HG02588 (cell line): ENCODE measurements around the gene ODC1.
"Not testable (repeated sequence)": the region's sequence is repeated elsewhere in the genome, so short reads cannot be mapped to it uniquely, and the experiment has no call there.

Experiments
- ATAC-seq: cut with Tn5 transposase; IDR thresholded peaks from one replicate; pipeline ENCODE4 v1.9.1; 2021; ENCODE audit warnings: mild to moderate bottlenecking, moderate library complexity; ENCODE audit not compliant: unreplicated experiment

ODC1 gene

DNA sequence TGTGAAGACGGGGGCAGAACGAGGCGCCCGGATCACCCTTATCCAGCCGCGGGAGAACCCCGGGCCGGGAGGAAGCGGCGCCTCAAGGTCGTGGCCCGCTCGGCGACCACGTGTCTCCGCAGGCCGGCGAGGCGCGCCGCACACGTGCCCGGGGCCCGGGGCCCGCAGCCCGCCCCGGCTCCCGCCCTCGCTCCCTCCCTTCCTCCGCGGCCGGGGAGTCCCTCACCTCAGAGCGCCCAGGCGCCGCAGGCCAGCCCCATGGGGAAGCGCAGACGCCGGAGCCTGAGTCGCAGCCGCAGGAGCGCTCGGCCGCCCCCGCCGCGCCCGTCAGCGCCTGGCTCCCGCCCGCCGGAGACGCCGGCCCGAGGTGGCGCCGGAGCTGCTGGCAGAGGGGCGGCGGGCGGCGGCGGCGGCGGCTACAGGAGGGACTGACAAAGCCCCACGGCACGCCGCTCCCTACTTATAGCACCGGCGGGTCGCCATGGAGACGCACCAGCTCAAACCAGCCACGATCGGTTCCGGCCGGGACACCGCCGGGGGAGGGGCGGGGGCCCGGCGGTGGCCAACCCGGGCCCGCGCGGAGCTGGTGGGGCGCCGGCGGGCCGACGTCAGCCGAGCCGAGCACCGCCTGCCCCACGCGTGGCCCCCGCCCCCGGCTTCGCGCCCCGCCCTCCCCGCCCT, at the start of gene ODC1:
Gene ODC1, minus strand, starts transcription at position 433 of the 681 bp plus-strand sequence. CDS start 3,295 bp downstream, outside the sequence.
- peak; percentile 72 for ATAC-seq

DNA sequence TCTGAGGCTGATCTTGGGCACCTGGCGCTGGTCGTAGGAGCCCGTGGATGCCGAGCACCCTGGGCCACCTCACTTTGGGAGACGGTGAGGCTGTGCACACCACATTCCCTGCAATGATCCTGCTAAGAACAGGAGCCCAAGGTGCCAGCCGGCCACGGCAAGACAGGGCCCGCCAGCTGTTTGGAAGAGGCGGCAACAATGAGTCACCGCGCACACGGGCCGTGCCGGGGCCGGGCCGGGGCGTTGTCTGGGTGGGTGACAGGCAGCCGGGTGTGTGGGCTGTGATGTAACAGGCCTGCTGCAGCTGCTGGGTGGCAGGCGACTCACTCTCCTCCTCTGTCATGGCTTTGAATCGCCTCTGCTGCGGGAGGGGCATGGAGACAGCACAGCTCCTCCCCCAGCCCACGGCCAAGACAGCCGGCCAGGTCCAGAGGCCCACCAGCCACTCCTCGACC, 49.7 kb upstream of the ODC1 start:
- no peak for ATAC-seq

DNA sequence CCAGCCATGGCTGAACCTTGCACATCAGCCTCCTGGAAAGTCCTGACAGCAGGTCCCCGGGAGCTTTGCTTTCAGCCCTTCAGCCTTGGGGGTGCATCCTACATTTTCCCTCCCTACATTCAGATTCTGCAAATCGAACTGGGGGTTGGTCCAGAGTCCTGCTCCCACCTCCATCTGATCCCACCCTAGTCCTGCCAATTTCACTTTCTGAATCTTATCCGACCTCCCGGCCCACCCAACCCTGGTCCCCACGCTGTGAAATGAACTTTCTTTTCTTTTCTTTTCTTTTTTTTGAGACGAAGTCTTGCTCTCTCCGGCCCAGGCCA, 47.8 kb upstream of the ODC1 start:
- no peak for ATAC-seq

DNA sequence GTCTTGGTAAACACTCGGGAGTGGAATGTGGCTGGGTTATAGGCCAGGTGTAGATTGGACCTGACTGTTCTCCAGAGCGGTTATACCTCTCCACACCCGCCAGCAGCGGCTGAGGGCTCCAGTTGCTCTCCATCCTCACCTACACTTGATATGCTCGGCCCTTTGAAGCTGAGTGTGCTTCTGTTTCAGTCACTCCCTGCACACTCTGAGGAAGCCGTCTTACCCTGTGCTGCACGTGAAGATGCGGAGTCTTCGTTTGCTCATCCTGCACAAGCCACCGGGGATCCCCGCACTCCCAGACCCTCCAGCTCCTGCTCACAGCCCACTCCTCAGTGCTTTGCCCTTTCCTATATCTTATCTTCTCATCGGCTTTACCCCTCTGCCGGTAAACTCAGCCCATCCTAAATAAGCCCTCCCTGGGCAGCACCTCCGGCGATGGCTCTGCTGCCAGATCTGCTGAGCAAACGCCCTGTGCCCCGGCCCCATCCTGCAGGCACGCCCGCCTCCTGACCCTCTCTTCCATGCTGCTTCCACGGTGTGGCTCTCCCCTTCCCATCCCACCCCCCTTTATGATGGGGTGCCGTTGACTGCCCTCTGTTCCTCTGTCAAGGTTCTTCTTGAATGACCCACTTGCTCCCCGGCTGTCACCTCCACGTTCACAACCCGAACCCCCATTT, 47.3 kb upstream of the ODC1 start:
- ATAC-seq, result no peak

DNA sequence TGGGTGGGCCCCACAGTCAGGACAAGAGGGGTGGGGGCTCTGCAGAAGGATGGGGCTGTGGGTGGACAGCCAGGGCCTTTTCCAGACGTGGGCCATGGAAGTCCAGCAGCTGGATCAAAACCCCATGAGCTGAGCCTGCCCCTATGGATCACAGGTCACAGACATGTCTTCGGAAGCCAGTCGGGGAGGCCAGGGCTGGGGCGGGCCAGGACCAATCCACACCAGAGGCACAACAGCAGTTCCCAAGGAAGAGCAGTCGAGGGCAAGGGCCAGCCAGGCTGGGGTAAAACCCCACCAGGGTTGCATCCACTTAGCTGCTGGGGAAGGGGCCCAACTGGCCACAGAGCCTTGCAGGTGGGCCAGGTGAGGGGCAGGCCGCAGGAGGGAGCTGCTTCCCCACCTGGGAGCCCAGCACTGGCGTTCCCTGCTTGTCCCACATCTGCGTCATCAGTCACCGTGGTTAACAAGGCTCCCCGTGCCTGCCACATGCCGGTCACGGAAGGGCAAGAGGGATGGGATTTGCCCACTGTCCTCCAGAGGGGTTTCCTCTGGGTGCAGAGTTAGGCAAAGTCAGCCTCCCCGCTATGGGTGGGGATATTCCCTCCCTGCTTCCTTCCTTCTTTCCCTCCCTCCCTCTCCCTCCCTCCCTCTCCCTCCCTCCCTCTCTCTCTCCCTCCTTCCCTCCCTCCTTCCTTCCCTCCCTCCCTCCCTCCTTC, 46.4 kb upstream of the ODC1 start:
- no peak for ATAC-seq

DNA sequence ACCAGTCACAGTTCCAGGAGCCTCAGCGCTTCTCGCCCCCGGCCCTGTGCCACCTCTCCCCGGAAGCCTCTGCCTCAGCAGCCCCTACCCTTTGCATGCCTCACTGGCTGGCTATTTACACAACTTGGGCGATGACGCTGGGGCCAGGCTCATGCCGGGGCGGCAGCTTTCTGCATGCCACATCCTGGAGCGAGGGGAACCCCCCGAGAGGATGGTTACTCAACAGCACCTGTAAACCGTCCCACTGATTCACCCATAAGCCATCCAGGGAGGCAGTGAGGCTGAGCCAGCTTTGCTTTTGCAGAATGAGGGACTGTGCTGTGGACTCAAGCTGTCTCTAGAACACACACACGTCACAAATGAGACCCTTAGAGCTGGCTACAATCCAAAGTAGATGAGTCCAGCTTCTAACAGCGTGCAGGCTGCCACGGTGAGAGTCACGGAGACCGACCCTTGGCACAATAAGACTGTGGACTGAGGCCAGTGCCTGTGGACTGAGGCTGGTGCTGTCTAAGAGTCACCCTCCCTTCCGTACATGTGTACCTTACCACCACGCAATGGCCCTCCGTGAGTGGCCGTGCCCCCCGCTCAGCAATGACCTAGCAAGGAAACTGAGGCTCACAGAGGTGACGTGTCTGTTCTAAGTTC, 45.6 kb upstream of the ODC1 start:
- ATAC-seq, result peak; percentile 87

DNA sequence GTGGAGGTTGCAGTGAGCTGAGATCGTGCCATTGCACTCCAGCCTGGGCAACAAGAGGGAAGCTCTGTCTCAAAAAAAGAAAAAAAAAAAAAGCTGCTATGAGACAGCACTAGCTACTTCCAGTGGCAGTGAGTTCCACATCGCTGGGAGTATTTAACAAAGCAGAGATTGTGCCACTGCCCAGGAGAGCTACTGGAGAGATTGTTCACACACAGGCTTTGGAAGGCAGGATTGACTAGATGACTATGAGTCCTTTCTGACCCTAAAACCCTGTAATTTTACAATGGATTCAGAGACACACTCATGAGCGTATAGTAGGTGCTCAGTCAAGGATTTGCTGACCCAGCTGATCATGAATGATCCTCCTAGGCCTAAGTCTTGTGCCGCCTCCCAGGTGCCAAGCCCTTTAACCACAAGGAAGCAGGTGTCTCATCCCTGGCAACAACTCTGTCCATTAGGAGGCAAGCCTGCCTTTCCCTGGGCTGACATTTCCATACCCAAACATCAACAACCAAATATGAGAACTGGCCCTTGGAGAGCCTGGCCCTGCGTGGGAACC, 45.0 kb upstream of the ODC1 start:
- no peak for ATAC-seq

DNA sequence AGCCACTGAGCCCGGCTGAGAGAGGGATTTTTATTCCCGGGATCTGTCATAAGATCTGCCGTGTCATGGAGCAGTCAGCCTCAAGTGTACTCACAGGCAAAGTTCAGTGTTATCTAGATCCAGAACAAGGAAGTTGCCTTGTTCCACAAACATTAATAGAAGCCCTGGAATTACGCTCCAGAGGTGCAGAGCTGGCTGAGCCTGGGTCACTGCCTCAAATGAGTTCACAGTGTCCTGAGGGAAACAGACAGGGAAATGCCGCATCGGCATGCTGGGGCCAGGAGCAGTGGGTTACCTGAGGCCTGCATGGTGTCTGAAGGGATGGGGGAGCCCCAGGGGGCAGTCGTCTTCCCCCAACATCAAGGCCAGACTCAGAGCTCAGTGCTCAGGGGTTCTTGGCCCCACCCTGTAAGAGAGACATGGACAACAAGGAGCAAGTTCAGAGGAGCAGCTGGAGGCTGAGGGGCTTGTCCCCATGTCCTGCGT, 42.7 kb upstream of the ODC1 start:
- ATAC-seq, result no peak

DNA sequence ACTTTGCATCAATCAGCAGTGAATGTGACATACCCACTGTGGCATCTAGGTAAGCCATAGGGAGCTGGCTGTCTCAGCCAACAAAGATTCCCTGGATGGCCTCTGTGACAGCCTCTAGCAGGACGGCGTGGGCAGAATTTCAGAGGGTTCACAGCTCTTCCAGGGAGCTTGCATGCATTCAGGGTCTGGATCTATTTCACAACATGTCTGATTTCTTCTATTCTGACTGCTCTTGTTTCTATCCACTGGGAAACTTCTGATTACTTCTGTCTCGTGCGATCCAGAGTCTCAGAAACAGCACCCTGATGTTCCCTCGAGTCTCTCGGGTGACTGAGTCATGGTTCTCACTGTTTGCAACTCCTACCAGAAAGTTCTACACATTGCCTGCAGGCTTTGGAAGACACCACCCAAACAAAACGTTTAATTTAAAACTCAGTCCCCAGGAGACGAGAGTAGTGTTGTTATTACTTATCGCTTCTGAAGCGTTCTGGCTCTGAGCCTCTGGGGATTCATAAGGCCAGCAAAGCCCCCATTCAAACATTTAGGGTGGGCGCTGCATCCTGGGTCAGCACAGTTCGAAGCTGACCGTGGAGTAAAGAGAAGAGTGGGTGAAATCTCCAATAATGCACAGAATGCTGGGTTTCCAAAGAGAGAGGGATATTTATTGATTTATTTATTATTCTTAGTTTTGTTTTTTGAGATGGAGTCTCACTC, 41.9 kb upstream of the ODC1 start:
- no peak for ATAC-seq

DNA sequence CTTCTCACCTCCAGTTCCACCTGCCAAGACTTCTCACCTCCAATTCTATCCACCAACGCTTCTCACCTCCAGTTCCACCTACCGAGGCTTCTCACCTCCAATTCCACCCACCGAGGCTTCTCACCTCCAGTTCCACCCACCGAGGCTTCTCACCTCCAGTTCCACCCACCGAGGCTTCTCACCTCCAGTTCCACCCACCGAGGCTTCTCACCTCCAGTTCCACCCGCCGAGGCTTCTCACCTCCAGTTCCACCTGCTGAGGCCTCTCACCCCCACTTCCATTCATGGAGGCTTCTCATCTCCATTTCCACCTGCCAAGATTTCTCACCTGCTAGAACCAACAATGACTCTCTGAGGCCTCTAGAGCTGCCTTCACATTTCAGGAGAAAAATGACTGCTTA, 40.0 kb upstream of the ODC1 start:
- not testable (repeated sequence) for ATAC-seq

DNA sequence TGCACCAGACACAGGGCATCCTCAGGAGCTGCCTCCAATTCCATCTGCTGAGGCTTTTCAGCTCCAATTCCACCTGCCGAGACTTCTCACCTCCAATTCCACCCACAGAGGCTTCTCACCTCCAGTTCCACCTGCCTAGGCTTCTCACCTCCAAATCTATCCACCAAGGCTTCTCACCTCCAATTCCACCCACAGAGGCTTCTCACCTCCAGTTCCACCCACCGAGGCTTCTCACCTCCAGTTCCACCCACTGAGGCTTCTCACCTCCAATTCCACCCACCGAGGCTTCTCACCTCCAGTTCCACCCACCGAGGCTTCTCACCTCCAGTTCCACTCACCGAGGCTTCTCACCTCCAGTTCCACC, 39.6 kb upstream of the ODC1 start:
- not testable (repeated sequence) for ATAC-seq

DNA sequence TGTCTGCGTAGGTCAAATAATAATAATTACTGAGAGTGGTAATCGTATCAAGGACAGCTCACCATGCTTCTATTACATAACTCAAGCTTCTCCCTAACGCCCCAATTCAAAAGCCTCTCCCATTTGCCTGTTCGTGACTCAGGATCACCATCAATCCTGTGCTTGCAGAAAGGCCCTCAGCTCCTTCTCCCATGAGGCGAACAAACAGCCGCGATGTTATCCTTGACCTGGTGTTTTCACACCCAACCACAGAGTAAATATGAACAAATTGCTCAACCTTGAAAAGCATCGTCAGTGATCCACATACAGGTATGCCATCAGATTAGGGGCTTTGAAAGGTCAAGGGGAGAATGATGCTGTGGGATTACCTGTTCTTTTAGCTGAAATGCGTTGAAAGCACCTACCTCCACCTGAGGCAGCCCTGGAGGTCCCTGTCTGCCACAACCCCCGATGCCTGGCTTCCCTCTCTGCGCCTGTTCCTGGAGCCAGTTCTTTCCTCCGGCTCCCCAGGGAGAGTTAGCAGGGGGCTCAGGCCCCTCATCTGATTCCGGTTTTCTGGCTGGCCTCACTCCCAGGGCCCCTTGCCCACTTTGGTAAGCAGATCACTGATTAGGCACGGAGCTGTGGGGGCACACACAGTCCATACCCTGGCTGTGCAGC, 39.1 kb upstream of the ODC1 start:
- no peak for ATAC-seq

DNA sequence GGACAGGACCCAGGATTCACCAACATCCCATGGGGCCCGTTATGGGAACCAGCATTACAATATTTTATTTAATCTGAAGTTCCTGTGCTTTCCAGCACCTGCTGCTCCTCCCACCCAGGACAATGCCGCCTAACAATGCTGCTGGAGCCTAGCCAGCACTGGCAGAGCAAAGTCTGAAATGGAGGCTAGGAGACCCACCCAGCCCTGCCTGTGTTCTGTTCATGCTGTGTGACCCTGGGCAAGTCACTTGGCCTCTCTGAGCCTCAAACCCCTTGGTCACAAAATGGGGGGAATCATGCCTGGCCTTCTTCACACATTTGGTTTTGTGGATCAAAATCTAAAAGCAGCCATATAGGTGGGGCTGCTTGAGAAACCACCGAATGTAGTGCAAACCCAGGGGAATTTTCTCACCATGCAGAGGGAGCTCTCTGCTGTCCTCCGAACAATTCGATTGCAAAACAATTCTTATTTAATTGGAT, 38.5 kb upstream of the ODC1 start:
- ATAC-seq, result no peak

DNA sequence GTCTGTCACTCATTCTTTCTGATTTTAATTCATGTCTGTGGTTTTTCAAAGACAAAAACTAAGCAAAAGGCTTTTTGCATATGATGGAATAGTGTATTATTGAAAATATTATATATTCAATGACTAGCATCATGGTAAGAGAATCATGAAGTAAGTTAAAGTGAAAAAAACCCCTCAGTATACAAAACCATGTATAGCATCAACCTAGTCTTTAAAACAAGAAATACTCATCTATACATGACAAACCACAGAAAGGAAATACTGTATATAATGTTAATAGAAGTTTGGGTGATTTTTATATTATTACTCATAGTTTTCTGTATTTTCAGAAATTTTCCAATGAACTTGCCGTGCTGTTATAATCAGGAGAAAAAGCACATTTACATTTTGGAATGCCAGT, 38.0 kb upstream of the ODC1 start:
- no peak for ATAC-seq

DNA sequence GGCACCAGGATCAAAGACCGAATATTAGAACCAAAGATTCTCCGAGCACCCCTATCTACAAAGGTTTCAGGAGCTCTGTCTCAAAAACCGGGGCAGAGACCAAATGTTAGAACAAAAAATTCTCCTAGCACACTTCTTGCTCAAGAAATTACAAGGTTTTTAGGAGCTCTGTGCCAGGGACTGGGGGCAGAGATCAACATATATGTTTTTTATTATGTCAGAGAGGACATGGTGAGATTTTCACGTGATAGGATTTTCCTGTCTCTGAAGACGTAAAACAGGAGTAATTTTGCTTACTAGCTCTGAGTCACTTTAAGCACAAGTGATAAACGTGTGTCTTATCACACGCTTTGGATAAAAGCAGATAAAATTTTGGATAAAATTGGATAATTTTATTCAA, 34.8 kb upstream of the ODC1 start:
- ATAC-seq, result no peak

DNA sequence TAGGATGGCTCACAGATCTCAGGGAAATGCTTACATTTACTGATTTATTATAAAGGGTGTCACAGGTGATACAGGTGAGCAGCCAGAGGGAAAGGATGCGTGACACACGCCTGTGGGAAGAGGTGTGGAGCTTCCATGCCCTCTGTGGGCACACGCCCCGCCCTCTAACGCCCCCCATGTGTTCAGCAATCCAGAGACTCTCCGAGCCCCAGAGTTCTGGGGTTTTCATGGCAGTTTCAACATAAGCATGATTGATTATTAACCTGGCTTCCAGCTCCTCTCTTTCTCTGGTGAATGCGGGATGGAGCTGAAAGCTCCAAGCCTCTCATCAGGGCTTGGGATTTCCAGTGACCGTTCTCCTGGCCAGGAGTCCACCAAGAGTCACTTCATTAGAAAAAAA, 34.3 kb upstream of the ODC1 start:
- no peak for ATAC-seq

DNA sequence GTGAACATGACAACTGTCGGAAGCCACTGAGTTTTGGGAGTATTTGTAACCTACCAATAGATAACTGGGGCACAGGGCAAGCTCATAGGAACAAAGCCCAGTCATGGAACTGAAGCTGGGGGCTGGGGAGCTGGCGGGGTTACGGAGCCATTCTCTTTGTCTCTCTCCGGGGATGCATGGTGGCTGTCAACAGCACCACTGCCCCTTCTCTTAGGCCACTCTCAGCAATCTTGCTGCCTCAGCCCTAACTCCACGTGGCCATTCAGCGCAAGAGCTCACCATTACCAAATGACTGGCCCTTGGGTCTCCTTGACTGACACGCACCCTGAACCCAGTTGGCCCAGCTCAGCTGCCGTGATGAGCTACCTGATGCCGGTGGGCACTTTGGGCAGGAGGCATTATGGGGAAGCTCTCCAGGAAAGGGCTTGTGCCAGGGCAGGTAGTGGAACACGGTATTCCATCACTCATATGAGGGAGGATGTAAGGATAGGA, 33.6 kb upstream of the ODC1 start:
- no peak for ATAC-seq

DNA sequence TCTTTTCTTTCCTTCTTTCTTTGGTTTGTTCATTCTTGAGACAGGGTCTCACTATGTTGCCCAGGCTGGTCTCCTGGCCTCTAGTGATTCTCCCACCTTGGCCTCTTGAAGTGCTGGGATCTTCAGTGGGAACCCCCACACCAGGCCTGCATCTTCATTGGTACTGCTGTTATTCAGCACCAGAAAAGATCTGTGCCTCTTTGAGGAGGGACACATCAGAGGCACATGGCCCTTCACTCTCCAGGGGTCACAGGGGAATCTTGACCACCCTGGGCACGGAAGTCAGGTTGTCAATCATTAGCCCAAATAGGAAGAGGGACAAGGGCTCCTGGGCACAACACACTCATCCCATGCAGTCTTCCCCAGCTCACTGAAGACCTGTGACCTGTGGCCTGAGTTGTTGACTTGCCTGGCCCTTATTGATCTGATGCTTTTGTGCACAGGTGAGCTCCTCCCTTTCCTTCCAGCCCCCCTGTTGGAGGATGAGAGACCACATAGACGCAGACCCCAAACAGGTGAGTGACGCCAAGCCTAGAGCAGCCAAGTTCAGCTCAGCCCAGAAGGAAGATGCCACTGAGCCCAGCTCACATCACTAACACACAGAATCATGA, 33.0 kb upstream of the ODC1 start:
- ATAC-seq, result no peak

DNA sequence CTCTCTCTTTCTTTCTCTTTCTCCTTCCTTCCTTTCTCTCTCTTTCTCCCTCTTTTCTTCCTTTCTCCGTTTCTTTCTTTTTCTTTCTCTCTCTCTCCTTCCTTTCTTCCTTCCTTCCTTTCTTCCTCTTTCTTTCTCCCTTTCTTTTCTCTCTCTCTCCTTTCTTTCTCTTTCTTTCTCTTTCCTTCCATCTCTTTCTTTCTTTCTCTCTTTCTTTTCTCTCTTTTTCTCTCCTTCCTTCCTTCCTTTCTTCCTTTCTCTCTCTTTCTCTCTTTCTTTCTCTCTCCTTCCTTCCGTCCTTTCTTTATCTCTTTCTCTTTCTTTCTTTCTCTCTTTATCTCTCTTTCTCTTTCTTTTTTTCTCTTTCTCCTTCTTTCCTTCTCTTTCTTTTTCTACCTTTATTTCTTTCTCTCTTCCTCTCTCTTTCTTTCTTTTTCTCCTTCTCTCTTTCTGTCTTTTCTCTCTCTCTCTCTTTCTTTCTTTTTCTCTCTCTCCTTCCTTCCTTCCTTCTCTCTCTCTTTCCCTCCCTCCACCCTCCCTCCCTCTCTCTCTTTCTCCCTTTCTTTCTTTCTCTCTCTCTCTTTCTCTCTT, 32.3 kb upstream of the ODC1 start:
- no peak for ATAC-seq
